ENCODE results near the gene CCDC170.
"Not testable (repeated sequence)": the region's sequence is repeated elsewhere in the genome, so short reads cannot be mapped to it uniquely, and the experiment has no call there.

The CCDC170 gene

DNA sequence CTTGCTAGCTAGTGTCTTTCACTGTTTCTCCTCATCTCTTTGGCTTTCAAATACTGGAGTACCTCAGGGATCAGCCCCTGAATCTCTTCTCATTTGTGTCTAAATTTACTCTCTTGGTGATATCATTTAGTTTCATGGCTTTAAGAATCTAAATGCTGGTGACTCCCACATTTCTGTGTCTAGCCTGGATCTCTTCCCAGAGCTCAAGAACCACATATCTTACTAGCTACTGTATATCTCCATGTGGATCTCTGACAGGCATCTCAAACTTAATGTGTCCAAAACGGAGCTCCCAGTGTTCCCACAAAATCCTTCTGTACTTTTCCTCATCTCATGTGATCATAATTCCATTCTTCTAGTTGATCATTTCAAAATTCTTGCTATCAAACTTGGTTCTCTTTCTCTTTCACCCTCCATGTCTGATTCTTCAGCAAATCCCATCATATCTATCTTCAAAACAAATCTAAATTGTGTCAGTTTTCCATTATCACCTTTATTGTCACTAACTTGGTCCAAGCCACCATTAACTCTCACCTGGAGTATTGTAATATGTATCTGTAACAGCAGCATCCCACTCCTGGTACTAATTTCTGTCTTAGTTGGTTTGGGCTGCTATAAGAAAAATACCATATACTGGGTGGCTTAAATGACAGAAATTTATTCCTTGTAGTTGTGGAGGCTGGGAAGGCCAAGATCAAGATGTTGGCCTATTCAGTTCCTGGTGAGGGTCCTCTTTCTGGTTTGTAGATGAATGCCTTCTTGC is 45.9 kb downstream of the CCDC170 start:
- Histone ChIP-seq H3K4me3 (no peak overlapping the region), H3K4me1 (peaks cover 10% of the 10 kb centered on the region), H3K36me3 (replicated peaks) (no peaks in the 10 kb centered on the region), H3K27me3 (ENCODE audit: low read depth) (0 out of 2 replicates have a peak, but pooled peaks cover 4% of the 10 kb centered on the region), H3K9me3 (peaks cover 6% of the 10 kb centered on the region; the same call in 1 of the 2 replicates)
- in situ Hi-C loops (cut with MboI; ENCODE audit: low sequenced_read_pairs), result no loop called here
- no peak for DNase-seq (ENCODE audit: low spot score in 2 of 2)

DNA sequence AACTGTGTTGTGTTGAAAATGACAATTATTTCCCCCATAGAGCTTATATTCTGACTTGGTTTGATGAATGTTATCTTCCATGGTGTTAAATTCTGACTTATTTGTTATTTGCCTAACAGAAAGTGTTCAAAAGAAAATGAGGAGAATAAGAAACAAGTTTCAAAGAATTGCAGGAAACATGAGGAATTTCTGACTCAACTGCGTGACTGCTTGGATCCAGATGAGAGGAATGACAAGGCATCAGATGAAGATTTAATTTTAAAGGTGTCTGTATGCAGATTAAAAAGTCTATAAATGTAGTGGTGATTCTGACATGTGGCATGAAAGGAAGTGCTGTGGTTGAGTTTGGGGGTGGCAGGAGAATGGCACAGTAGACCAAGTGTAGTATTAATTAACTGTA is 50.6 kb downstream of the CCDC170 start:
- H3K36me3 ChIP-seq (replicated peaks), result no peaks in the 10 kb centered on the region
- H3K9me3 ChIP-seq, result peaks cover 4% of the 10 kb centered on the region; the same call in 1 of the 2 replicates
- H3K4me1 ChIP-seq, result peaks cover 6% of the 10 kb centered on the region; the same call in 1 of the 2 replicates
- no peak for DNase-seq (ENCODE audit: low spot score in 2 of 2)
- in situ Hi-C loops (cut with MboI; ENCODE audit: low sequenced_read_pairs), result no loop called here
- H3K27me3 ChIP-seq (ENCODE audit: low read depth), result 0 out of 2 replicates have a peak, but pooled peaks cover 4% of the 10 kb centered on the region
- no peak overlapping the region for H3K4me3 ChIP-seq

DNA sequence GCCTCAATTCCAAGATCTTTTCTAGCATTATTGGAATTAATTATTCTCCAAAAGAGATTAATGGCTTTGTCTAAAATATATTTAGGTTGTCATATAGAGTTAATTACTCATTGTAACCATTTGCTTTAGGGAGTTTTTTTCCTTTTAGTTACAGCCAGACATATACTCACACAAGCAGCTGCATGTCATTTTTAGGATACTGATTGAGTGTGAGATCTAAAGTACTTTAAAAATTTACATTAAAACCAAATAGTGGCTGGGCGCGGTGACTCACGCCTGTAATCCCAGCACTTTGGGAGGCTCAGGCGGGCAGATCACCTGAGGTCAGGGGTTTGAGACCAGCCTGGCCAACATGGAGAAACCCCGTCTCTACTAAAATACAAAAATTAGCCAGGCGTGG is 51.1 kb downstream of the CCDC170 start:
- H3K4me1 ChIP-seq; H3K9me3 ChIP-seq; DNase-seq (ENCODE audit: low spot score in 2 of 2); H3K36me3 ChIP-seq (replicated peaks); in situ Hi-C loops (cut with MboI; ENCODE audit: low sequenced_read_pairs); H3K27me3 ChIP-seq (ENCODE audit: low read depth); H3K4me3 ChIP-seq: not testable (repeated sequence)

DNA sequence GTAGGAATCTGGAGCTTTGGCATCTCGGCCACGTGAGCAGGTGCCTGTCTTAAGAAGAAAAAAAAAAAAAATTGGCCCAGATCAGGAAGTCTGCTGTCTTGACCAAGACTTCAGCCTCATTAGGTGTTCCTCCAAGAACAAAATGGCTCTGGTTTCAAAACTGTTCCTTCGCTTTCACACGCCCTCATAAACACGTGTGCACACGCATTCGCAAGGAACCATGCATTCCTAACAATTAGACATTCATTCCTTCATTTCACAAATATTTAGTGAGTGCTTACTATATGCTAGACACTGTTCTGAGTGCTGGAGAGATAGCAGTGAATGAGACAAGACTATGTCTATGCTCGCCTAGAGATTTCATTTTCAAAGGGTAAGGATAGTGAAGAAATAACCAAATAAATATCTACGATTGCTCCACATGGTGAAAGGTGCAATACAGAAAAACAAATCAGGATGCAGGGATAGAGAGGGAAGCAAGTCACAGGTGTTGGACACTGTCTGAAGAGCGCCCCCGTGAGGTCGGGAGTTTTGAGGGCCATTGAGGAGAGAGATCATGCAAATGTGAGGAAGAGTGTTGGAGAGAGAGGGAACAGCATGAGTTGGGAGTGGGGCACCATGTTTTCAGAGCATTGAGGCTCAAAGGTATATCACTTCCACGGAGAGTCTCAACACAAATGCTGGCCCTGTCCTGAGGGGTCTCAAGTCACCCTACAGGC is 53.3 kb downstream of the CCDC170 start:
- DNase-seq (ENCODE audit: low spot score in 2 of 2), result no peak
- Histone ChIP-seq H3K4me1 (peaks cover 6% of the 10 kb centered on the region; the same call in 1 of the 2 replicates), H3K9me3 (no peaks in the 10 kb centered on the region), H3K27me3 (ENCODE audit: low read depth) (0 out of 2 replicates have a peak, but pooled peaks cover 4% of the 10 kb centered on the region), H3K36me3 (replicated peaks) (no peaks in the 10 kb centered on the region), H3K4me3 (no peak overlapping the region)
- in situ Hi-C loops (cut with MboI; ENCODE audit: low sequenced_read_pairs), result no loop called here

DNA sequence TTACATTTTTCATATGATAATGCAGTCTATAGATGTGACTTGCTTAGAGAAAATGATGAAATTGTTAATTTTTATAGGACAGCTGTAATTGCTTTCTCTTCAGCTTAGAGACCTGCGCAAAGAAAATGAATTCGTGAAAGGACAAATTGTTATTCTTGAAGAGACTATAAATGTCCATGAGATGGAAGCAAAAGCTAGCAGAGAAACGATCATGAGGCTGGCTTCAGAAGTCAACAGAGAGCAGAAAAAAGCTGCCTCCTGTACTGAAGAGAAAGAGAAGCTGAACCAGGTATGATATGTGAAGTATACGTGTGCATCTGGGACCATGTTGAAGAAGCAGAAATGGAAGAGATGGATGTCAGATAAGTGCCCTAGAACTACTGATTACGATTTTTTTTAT is 54.4 kb downstream of the CCDC170 start:
- in situ Hi-C loops (cut with MboI; ENCODE audit: low sequenced_read_pairs), result no loop called here
- H3K36me3 ChIP-seq (replicated peaks), result no peaks in the 10 kb centered on the region
- H3K4me1 ChIP-seq, result no peaks in the 10 kb centered on the region
- no peaks in the 10 kb centered on the region for H3K9me3 ChIP-seq
- H3K4me3 ChIP-seq, result no peak overlapping the region
- no peak for DNase-seq (ENCODE audit: low spot score in 2 of 2)
- H3K27me3 ChIP-seq (ENCODE audit: low read depth), result 0 out of 2 replicates have a peak, but pooled peaks cover 4% of the 10 kb centered on the region

DNA sequence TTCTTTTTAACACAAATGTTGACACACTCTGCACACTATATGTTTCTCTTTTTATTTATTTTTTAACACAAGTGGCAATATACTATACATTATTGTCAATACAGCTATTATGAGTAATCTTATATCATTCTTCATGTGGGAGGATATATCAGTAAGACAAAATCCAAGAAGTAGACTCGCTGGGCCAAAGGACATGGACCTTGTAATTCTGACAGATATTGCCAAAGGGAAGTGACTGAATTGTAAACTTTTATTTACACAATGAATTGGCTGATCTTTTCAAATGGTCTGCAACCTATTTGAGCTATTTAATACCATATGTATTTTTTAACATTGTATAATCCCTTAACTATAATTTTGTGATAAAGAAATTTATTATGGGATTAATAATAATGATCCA is 56.0 kb downstream of the CCDC170 start:
- Histone ChIP-seq H3K4me3 (no peak overlapping the region), H3K36me3 (replicated peaks) (no peaks in the 10 kb centered on the region), H3K4me1 (no peaks in the 10 kb centered on the region), H3K9me3 (no peaks in the 10 kb centered on the region), H3K27me3 (ENCODE audit: low read depth) (no peaks in the 10 kb centered on the region)
- in situ Hi-C loops (cut with MboI; ENCODE audit: low sequenced_read_pairs), result no loop called here
- DNase-seq (ENCODE audit: low spot score in 2 of 2), result no peak

DNA sequence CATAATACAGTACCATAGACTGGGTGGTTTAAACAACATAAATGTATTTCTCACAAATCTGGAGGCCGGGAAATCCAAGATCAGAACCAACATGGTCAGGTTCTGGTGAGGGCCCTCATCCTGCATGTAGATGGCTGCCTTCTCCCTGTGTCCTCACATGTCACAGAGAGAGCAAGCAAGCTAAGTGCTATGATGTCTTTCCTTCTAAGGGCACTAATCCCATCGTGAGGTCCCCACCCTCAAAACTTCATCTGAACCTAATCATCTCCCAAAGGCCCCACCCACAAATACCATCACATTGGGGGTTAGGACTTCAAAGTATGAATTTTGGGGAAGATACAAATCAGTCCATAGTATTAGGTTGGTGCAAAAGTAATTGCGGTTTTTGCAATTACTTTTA is 56.8 kb downstream of the CCDC170 start:
- in situ Hi-C loops (cut with MboI; ENCODE audit: low sequenced_read_pairs), result no loop called here
- Histone ChIP-seq H3K9me3 (no peaks in the 10 kb centered on the region), H3K4me1 (no peaks in the 10 kb centered on the region), H3K36me3 (replicated peaks) (no peaks in the 10 kb centered on the region), H3K4me3 (no peak overlapping the region), H3K27me3 (ENCODE audit: low read depth) (no peaks in the 10 kb centered on the region)
- no peak for DNase-seq (ENCODE audit: low spot score in 2 of 2)

DNA sequence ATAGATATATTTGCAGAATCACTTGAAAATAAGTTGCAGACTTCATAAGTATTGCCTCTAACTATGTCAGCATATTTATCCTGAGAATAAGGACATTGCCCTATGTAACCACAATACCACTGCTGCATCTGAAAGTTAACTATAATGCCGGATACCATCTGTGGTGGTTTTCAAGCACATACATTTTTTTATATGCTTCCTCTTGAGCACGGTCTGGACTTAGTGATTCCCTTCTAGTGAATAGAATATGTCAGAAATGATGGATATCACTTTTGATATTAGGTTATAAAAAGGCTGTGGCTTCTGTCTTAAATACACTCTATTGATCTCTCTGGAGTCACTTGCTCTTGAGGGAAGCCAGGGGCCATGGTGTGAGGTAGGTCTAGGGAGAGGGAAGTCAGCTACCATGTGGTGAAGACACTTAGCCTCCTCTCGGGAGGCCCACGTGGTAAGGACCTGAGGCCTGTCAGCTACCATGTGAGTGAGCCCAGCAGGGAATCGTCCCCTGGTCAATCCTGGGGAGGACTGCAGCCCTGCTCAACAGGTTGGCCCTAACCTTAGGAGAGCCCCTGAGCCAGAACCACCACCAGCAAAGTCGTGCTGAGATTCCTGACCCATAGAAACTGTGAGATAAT is 57.5 kb downstream of the CCDC170 start:
- no peak overlapping the region for H3K4me3 ChIP-seq
- in situ Hi-C loops (cut with MboI; ENCODE audit: low sequenced_read_pairs), result no loop called here
- H3K4me1 ChIP-seq, result no peaks in the 10 kb centered on the region
- no peaks in the 10 kb centered on the region for H3K9me3 ChIP-seq
- DNase-seq (ENCODE audit: low spot score in 2 of 2), result no peak
- H3K36me3 ChIP-seq (replicated peaks), result no peaks in the 10 kb centered on the region
- no peaks in the 10 kb centered on the region for H3K27me3 ChIP-seq (ENCODE audit: low read depth)

DNA sequence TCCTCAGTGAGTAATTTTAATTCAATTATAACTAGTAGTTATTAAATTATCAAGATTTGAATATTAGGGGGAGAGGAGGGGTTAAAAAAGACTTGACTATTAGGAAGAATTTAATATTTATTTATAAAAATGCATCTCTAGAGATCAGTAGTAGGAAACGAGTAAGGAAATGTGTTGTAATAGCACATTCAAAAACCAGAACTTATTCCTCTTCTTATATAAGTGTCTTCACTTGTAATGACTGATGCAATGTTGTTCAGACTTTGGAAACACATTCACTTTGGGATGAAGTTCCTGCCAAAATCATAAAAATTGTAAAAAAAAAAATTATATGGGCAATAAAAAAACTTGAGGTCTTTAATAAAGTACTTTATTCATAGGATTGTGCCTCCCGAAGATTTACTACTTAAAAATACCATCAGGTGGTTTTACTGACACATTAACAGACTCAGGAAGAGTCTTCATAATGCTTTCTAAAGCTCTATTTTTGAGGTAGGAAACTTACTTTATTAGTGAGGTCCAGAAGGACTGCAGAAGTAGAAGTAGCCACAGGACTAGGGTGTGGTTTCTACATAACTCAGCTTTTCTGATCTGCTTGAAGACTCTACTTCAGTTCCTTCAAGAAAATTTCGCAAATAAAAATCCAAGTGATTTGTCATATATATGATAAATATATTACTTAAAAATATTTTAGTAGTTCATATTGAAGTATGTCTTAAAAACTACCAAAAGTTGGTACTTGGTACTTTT is 59.8 kb downstream of the CCDC170 start:
- Histone ChIP-seq H3K9me3 (no peaks in the 10 kb centered on the region), H3K4me3 (no peak overlapping the region), H3K27me3 (ENCODE audit: low read depth) (no peaks in the 10 kb centered on the region), H3K4me1 (no peaks in the 10 kb centered on the region), H3K36me3 (replicated peaks) (no peaks in the 10 kb centered on the region)
- no peak for DNase-seq (ENCODE audit: low spot score in 2 of 2)
- in situ Hi-C loops (cut with MboI; ENCODE audit: low sequenced_read_pairs), result no loop called here

DNA sequence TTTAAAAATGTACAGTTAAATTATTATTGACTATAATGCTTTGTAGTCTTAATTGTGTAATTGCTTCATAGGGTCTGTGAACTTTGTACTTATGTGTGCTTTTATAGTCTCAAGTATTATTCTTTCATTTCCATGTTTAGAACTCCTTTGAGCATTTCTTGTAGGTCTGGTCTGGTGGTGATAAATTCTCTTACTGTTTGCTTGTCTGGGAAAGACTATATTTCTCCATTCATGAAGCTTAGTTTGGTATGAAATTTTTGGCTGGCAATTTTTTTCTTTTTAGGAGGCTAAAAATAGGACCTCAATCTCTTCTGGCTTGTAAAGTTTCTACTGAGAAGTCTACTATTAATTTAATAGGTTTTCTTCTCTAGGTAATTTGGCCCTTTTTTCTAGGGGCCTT is 67.4 kb downstream of the CCDC170 start:
- Histone ChIP-seq H3K27me3 (ENCODE audit: low read depth) (no peaks in the 10 kb centered on the region), H3K9me3 (0 out of 2 replicates have a peak, but pooled peaks cover 5% of the 10 kb centered on the region), H3K4me1 (no peaks in the 10 kb centered on the region), H3K4me3 (no peak overlapping the region), H3K36me3 (replicated peaks) (no peaks in the 10 kb centered on the region)
- in situ Hi-C loops (cut with MboI; ENCODE audit: low sequenced_read_pairs), result no loop called here
- DNase-seq (ENCODE audit: low spot score in 2 of 2), result no peak

DNA sequence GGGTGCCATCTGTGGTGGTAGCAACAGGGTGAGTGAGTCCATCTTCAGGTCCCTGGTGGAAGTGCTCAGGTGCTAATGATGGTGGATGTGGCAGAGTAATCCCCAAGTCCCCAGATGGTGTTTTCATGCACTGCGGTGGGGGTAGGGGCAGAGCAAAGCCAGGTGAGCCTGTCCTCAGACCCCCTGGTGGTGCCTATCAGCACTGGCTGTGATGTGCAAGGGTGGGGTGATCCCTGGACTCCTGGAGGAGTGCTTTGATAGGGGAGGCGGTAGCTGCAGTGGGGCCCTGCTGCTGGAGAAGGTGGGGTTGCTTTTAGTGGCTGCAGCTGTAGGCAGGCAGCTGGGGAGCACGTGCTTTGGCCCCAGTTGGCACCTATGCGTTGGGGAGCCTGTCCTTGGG is 70.8 kb downstream of the CCDC170 start:
- no peak for DNase-seq (ENCODE audit: low spot score in 2 of 2)
- H3K36me3 ChIP-seq (replicated peaks), result no peaks in the 10 kb centered on the region
- in situ Hi-C loops (cut with MboI; ENCODE audit: low sequenced_read_pairs), result no loop called here

DNA sequence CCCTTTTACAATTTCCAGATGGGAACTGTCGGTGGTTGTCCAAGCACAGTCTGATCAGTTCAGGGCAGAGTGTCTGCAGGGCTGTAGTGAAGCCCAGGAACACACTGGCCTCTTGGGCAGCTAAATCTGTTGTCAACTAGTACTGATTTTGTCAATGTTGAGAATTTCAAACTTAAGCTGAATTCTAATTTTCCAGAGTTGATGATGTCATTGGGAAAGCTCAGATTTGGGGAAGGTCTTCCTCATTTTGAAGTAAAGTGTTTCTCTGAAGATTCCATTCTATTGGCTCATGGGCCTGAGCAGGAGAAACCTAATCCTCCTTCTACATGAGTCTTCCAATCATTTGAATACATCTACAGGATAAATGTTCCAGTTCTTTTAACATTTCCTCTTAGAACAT is 72.1 kb downstream of the CCDC170 start:
- H3K27me3 ChIP-seq (ENCODE audit: low read depth), result no peaks in the 10 kb centered on the region
- no peak overlapping the region for H3K4me3 ChIP-seq
- no peaks in the 10 kb centered on the region for H3K4me1 ChIP-seq
- no peaks in the 10 kb centered on the region for H3K36me3 ChIP-seq (replicated peaks)
- in situ Hi-C loops (cut with MboI; ENCODE audit: low sequenced_read_pairs), result no loop called here
- DNase-seq (ENCODE audit: low spot score in 2 of 2), result no peak
- H3K9me3 ChIP-seq, result 0 out of 2 replicates have a peak, but pooled peaks cover 5% of the 10 kb centered on the region

More for the DNA sequence above, 70.8 kb downstream of the CCDC170 start:
- 0 out of 2 replicates have a peak, but pooled peaks cover 5% of the 10 kb centered on the region for H3K9me3 ChIP-seq
- no peak overlapping the region for H3K4me3 ChIP-seq
- H3K4me1 ChIP-seq, result no peaks in the 10 kb centered on the region
- no peaks in the 10 kb centered on the region for H3K27me3 ChIP-seq (ENCODE audit: low read depth)

DNA sequence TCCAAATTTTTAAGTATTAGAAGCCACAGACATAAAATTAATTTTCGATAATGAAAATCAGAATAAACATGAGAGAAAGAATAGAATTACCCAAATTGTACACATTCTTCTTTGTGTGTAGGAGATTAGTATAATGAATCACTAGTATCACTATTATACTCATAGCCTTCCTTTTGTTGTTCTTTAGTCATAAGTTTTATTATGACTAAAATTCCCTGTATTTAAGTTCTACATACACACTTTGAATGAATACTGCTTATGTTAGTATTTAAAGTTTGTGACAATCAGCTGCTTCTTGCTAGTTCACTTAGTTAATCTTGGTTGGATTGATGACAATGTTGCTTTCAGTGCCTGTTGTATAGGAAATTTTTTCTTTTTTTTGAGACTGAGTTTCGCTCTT is 72.7 kb downstream of the CCDC170 start:
- H3K9me3 ChIP-seq, result 0 out of 2 replicates have a peak, but pooled peaks cover 2% of the 10 kb centered on the region
- DNase-seq (ENCODE audit: low spot score in 2 of 2), result no peak
- H3K36me3 ChIP-seq (replicated peaks), result no peaks in the 10 kb centered on the region
- no peak overlapping the region for H3K4me3 ChIP-seq
- in situ Hi-C loops (cut with MboI; ENCODE audit: low sequenced_read_pairs), result no loop called here
- H3K4me1 ChIP-seq, result no peaks in the 10 kb centered on the region
- H3K27me3 ChIP-seq (ENCODE audit: low read depth), result no peaks in the 10 kb centered on the region

All from HAP-1 (cell line).